Measurements from ENCODE around the gene RNF103. TPM values are rescaled to one million over a fixed set of nuclear protein-coding genes. Genes with fewer than 3 reads are reported as not detected.

Gene RNF103
- total and polyA plus RNA-seq, 2 donors, result 9.7 to 22.0 TPM

DNA sequence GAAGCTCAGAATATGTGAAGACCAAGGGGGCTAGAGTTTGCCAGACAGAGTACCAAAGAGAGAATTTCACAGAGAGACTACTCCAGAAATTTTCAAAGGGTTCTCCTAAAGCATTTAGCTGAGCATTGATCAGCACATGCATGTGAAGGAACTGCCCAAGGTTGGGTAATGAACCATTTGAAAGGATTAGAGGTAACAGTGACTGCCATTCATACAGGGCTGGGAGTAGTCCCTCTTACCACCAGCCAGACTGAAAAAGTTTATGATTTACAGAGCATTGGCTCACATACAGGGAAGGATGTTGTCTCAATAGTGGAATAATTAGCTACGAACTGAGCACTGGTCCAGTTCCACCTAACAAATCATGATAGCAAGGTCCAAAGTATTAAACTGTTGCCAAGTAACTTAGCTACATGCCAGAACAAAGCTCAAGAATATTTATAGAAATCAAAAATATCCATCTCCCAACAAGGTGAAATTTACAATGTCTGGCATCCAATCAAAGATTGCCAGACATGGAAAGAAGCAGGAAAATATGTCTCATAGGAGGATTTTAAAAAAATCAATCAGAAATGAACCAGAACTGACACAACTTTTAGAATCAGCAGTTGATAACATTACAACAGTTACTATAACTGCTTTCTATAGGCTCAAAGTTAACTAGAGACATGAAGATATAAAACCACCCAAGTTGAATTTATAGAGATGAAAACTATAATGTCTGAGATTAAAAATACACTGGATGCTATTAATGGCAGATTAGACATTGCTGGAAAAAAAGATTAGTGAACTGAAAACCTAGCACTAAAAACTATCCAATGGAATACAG is 25.7 kb upstream of the RNF103 start:
- WGBS, result 100% methylated on average over 1 of the region's 1 CpG
- Histone ChIP-seq H3K4me1 (ENCODE audit: control insufficient read depth in 2 of 2, insufficient read depth in 2 of 2, low read length in 2 of 2) (no peaks in the 10 kb centered on the region), H3K4me3 (ENCODE audit: low read length in 2 of 2) (no peak overlapping the region), H3K27ac (ENCODE audit: low read depth in 1 of 2, low read length in 1 of 2) (no peak overlapping the region), H3K36me3 (ENCODE audit: control insufficient read depth in 2 of 2, insufficient read depth in 2 of 2, low read length in 1 of 2) (no peaks in the 10 kb centered on the region), H3K27me3 (ENCODE audit: control insufficient read depth in 2 of 2, insufficient read depth in 1 of 2, low read length in 1 of 2) (no peaks in the 10 kb centered on the region), H3K9me3 (ENCODE audit: control insufficient read depth in 2 of 2, insufficient read depth in 1 of 2, low read length in 1 of 2) (no peaks in the 10 kb centered on the region)
- DNase-seq (ENCODE audit: low read depth in 6 of 9, low spot score in 9 of 9), result no peak

GRCh38 chr2:86648681-86649080 is 25.0 kb upstream of the RNF103 start:
- Histone ChIP-seq H3K4me3 (ENCODE audit: low read length in 2 of 2) (no peak overlapping the region), H3K4me1 (ENCODE audit: control insufficient read depth in 2 of 2, insufficient read depth in 2 of 2, low read length in 2 of 2) (no peaks in the 10 kb centered on the region), H3K36me3 (ENCODE audit: control insufficient read depth in 2 of 2, insufficient read depth in 2 of 2, low read length in 1 of 2) (no peaks in the 10 kb centered on the region), H3K9me3 (ENCODE audit: control insufficient read depth in 2 of 2, insufficient read depth in 1 of 2, low read length in 1 of 2) (no peaks in the 10 kb centered on the region), H3K27ac (ENCODE audit: low read depth in 1 of 2, low read length in 1 of 2) (no peak overlapping the region), H3K27me3 (ENCODE audit: control insufficient read depth in 2 of 2, insufficient read depth in 1 of 2, low read length in 1 of 2) (no peaks in the 10 kb centered on the region)
- 88% methylated on average over 2 of the region's 2 CpGs for WGBS
- DNase-seq (ENCODE audit: low read depth in 6 of 9, low spot score in 9 of 9), result no peak

DNA sequence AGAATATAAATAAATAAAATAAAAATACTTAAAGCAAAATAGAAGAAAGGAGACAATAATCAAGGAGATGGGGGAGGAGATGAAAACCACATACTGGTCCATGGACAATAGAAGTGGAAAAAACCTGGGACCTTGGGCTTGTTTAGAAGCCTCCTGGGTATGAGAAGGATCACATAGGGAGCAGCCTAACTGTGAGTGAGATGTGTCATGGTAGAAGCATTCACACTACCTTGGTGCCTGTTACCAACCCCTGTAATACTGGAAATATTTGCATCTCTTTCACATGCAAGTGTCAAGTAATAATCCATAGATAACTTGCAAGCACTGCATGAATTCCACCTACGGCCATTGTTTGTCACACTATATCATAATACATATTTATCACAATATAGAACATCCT is 23.2 kb upstream of the RNF103 start:
- no peak overlapping the region for H3K4me3 ChIP-seq (ENCODE audit: low read length in 2 of 2)
- WGBS, result 100% methylated on average over 1 of the region's 1 CpG
- no peaks in the 10 kb centered on the region for H3K27me3 ChIP-seq (ENCODE audit: control insufficient read depth in 2 of 2, insufficient read depth in 1 of 2, low read length in 1 of 2)
- H3K9me3 ChIP-seq (ENCODE audit: control insufficient read depth in 2 of 2, insufficient read depth in 1 of 2, low read length in 1 of 2), result no peaks in the 10 kb centered on the region
- H3K27ac ChIP-seq (ENCODE audit: low read depth in 1 of 2, low read length in 1 of 2), result no peak overlapping the region
- no peaks in the 10 kb centered on the region for H3K36me3 ChIP-seq (ENCODE audit: control insufficient read depth in 2 of 2, insufficient read depth in 2 of 2, low read length in 1 of 2)
- no peak for DNase-seq (ENCODE audit: low read depth in 6 of 9, low spot score in 9 of 9)
- no peaks in the 10 kb centered on the region for H3K4me1 ChIP-seq (ENCODE audit: control insufficient read depth in 2 of 2, insufficient read depth in 2 of 2, low read length in 2 of 2)

- H3K27me3 ChIP-seq (ENCODE audit: control insufficient read depth in 2 of 2, insufficient read depth in 1 of 2, low read length in 1 of 2), result no peaks in the 10 kb centered on the region
- H3K27ac ChIP-seq (ENCODE audit: low read depth in 1 of 2, low read length in 1 of 2), result no peak overlapping the region
- no peak overlapping the region for H3K4me3 ChIP-seq (ENCODE audit: low read length in 2 of 2)
- no peak for DNase-seq (ENCODE audit: low read depth in 6 of 9, low spot score in 9 of 9)
- 98% methylated on average over 4 of the region's 4 CpGs for WGBS
- no peaks in the 10 kb centered on the region for H3K4me1 ChIP-seq (ENCODE audit: control insufficient read depth in 2 of 2, insufficient read depth in 2 of 2, low read length in 2 of 2)
- no peaks in the 10 kb centered on the region for H3K36me3 ChIP-seq (ENCODE audit: control insufficient read depth in 2 of 2, insufficient read depth in 2 of 2, low read length in 1 of 2)
- no peaks in the 10 kb centered on the region for H3K9me3 ChIP-seq (ENCODE audit: control insufficient read depth in 2 of 2, insufficient read depth in 1 of 2, low read length in 1 of 2)
Observed at GRCh38 chr2:86646329-86646728, 22.7 kb upstream of the RNF103 start.

- DNase-seq (ENCODE audit: low read depth in 6 of 9, low spot score in 9 of 9), result no peak
- Histone ChIP-seq H3K27ac (ENCODE audit: low read depth in 1 of 2, low read length in 1 of 2) (no peak overlapping the region), H3K9me3 (ENCODE audit: control insufficient read depth in 2 of 2, insufficient read depth in 1 of 2, low read length in 1 of 2) (no peaks in the 10 kb centered on the region), H3K4me1 (ENCODE audit: control insufficient read depth in 2 of 2, insufficient read depth in 2 of 2, low read length in 2 of 2) (no peaks in the 10 kb centered on the region), H3K36me3 (ENCODE audit: control insufficient read depth in 2 of 2, insufficient read depth in 2 of 2, low read length in 1 of 2) (no peaks in the 10 kb centered on the region), H3K4me3 (ENCODE audit: low read length in 2 of 2) (no peak overlapping the region), H3K27me3 (ENCODE audit: control insufficient read depth in 2 of 2, insufficient read depth in 1 of 2, low read length in 1 of 2) (no peaks in the 10 kb centered on the region)
- 97% methylated on average over 4 of the region's 4 CpGs for WGBS
Observed at GRCh38 chr2:86645752-86646151, 22.1 kb upstream of the RNF103 start.

DNA sequence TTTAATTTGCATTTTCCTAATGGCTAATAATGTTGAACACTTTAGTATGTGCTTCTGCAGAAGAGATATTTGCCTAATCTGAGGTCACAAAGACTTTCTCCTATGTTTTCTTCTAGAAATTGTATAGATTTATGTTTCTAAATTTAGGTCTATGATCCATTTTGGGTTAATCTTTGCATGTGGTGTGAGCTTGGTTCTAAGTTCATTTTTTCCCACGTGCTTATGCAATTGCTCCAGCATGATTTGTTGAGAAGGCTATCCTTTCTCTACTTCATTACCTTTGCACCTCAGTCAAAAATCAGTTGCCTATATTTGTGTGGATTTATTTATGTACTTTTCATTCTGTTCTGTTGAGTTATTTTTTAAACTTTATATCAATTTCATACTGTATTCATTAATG is 15.0 kb upstream of the RNF103 start:
- WGBS, result 91% methylated on average over 1 of the region's 1 CpG
- H3K27ac ChIP-seq (ENCODE audit: low read depth in 1 of 2, low read length in 1 of 2), result no peak overlapping the region
- no peaks in the 10 kb centered on the region for H3K4me1 ChIP-seq (ENCODE audit: control insufficient read depth in 2 of 2, insufficient read depth in 2 of 2, low read length in 2 of 2)
- H3K9me3 ChIP-seq (ENCODE audit: control insufficient read depth in 2 of 2, insufficient read depth in 1 of 2, low read length in 1 of 2), result no peaks in the 10 kb centered on the region
- no peaks in the 10 kb centered on the region for H3K36me3 ChIP-seq (ENCODE audit: control insufficient read depth in 2 of 2, insufficient read depth in 2 of 2, low read length in 1 of 2)
- H3K4me3 ChIP-seq (ENCODE audit: low read length in 2 of 2), result no peak overlapping the region
- no peaks in the 10 kb centered on the region for H3K27me3 ChIP-seq (ENCODE audit: control insufficient read depth in 2 of 2, insufficient read depth in 1 of 2, low read length in 1 of 2)
- no peak for DNase-seq (ENCODE audit: low read depth in 6 of 9, low spot score in 9 of 9)

GRCh38 chr2:86636842-86637241 is 13.2 kb upstream of the RNF103 start:
- Histone ChIP-seq H3K27me3 (ENCODE audit: control insufficient read depth in 2 of 2, insufficient read depth in 1 of 2, low read length in 1 of 2) (no peaks in the 10 kb centered on the region), H3K4me1 (ENCODE audit: control insufficient read depth in 2 of 2, insufficient read depth in 2 of 2, low read length in 2 of 2) (no peaks in the 10 kb centered on the region), H3K9me3 (ENCODE audit: control insufficient read depth in 2 of 2, insufficient read depth in 1 of 2, low read length in 1 of 2) (no peaks in the 10 kb centered on the region), H3K36me3 (ENCODE audit: control insufficient read depth in 2 of 2, insufficient read depth in 2 of 2, low read length in 1 of 2) (no peaks in the 10 kb centered on the region), H3K4me3 (ENCODE audit: low read length in 2 of 2) (no peak overlapping the region), H3K27ac (ENCODE audit: low read depth in 1 of 2, low read length in 1 of 2) (no peak overlapping the region)
- WGBS, result 98% methylated on average over 5 of the region's 5 CpGs
- DNase-seq (ENCODE audit: low read depth in 6 of 9, low spot score in 9 of 9), result no peak

GRCh38 chr2:86634352-86634751 is 10.7 kb upstream of the RNF103 start:
- H3K27ac ChIP-seq (ENCODE audit: low read depth in 1 of 2, low read length in 1 of 2), result no peak overlapping the region
- WGBS, result 97% methylated on average over 6 of the region's 6 CpGs

DNA sequence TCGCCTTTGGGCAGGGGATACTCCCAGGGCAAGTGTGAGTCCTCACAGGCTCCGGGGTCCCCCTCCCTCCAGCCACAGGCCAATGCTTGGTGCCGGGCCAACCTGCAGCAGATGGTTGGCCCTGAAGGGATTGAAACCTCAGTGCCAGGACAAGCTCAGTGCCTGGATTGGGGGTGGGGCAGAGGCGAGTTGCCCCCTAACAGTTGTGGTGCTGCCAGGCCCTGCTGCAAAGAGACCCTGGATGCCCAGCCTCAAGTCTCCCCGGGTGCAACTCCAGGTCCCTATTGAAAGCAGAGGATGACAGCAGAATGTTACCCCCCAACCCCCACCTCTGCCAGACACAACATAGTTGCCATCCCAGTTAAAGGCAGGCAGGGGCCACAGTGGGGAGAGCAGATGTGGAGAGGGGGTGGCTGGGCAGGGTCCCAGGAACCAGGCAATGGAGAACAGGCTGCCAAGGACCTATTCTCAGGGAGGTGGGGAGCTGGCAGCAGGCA is 9.5 kb upstream of the RNF103 start:
- Histone ChIP-seq H3K9me3 (ENCODE audit: control insufficient read depth in 2 of 2, insufficient read depth in 1 of 2, low read length in 1 of 2) (no peaks in the 10 kb centered on the region), H3K4me1 (ENCODE audit: control insufficient read depth in 2 of 2, insufficient read depth in 2 of 2, low read length in 2 of 2) (no peaks in the 10 kb centered on the region), H3K36me3 (ENCODE audit: control insufficient read depth in 2 of 2, insufficient read depth in 2 of 2, low read length in 1 of 2) (no peaks in the 10 kb centered on the region), H3K27me3 (ENCODE audit: control insufficient read depth in 2 of 2, insufficient read depth in 1 of 2, low read length in 1 of 2) (no peaks in the 10 kb centered on the region), H3K4me3 (ENCODE audit: low read length in 2 of 2) (no peak overlapping the region), H3K27ac (ENCODE audit: low read depth in 1 of 2, low read length in 1 of 2) (no peak overlapping the region)
- no peak for DNase-seq (ENCODE audit: low read depth in 6 of 9, low spot score in 9 of 9)
- WGBS, result 97% methylated on average over 5 of the region's 5 CpGs

More at GRCh38 chr2:86634352-86634751, 10.7 kb upstream of the RNF103 start:
- Histone ChIP-seq H3K27me3 (ENCODE audit: control insufficient read depth in 2 of 2, insufficient read depth in 1 of 2, low read length in 1 of 2) (no peaks in the 10 kb centered on the region), H3K4me1 (ENCODE audit: control insufficient read depth in 2 of 2, insufficient read depth in 2 of 2, low read length in 2 of 2) (no peaks in the 10 kb centered on the region), H3K9me3 (ENCODE audit: control insufficient read depth in 2 of 2, insufficient read depth in 1 of 2, low read length in 1 of 2) (no peaks in the 10 kb centered on the region), H3K4me3 (ENCODE audit: low read length in 2 of 2) (no peak overlapping the region), H3K36me3 (ENCODE audit: control insufficient read depth in 2 of 2, insufficient read depth in 2 of 2, low read length in 1 of 2) (no peaks in the 10 kb centered on the region)
- DNase-seq (ENCODE audit: low read depth in 6 of 9, low spot score in 9 of 9), result no peak

Data from thymus (tissue), 11 donors.